ENCODE data around the gene TUBA4B.

DNA sequence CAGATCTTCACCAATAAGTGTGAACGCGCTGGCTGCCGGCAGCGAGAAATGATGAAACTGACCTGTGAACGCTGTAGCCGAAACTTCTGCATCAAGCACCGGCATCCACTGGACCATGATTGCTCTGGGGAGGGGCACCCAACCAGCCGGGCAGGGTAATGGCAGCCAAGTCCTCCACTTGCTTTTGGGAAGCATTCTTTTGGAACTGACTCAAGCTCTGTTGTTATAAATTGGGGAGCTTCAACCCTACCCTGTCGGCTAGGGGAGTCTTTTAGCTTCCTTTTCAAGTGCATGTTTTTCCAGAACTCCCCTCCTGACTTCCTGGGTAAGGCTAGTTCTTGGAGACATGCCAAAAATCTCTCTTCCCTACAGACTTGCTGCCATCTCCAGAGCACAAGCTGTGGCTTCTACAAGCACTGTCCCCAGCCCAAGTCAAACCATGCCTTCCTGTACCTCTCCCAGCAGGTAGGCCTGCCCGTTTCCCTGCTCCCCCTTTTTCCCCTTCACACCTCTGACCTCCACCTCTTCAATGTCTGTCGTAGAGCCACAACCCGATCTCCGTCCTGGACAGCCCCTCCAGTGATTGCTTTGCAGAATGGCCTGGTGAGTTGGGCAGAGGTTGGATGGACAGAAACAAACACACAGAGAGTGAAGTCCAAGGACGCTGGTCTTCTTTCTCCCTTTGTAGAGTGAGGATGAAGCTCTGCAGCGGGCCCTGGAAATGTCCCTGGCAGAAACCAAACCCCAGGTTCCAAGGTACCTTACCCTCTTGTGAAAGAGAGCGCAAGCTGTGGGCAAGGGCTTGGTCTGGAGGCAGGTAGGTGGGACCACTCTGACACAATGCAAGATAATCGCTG is 44.9 kb upstream of the TUBA4B start:
- TF ChIP-seq, protein P1, sequence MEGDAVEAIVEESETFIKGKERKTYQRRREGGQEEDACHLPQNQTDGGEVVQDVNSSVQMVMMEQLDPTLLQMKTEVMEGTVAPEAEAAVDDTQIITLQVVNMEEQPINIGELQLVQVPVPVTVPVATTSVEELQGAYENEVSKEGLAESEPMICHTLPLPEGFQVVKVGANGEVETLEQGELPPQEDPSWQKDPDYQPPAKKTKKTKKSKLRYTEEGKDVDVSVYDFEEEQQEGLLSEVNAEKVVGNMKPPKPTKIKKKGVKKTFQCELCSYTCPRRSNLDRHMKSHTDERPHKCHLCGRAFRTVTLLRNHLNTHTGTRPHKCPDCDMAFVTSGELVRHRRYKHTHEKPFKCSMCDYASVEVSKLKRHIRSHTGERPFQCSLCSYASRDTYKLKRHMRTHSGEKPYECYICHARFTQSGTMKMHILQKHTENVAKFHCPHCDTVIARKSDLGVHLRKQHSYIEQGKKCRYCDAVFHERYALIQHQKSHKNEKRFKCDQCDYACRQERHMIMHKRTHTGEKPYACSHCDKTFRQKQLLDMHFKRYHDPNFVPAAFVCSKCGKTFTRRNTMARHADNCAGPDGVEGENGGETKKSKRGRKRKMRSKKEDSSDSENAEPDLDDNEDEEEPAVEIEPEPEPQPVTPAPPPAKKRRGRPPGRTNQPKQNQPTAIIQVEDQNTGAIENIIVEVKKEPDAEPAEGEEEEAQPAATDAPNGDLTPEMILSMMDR (IDR thresholded peaks at IDR 0.05), result no peak
- peak; percentile 33 for TF ChIP-seq POLR2AphosphoS5 (IDR thresholded peaks at IDR 0.05)

All from prostate gland (tissue), 2 donors.